ENCODE results near the gene CFAP141.

The CFAP141 gene

GRCh38 chr1:154186852-154187501 is 19.2 kb downstream of the CFAP141 start:
- H3K36me3 ChIP-seq (ENCODE audit: low read depth) = peaks cover 1% of the 10 kb centered on the region; the same call in 1 of the 2 replicates
- H3K27me3 ChIP-seq (ENCODE audit: insufficient read depth, poor library complexity, severe bottlenecking) = no peaks in the 10 kb centered on the region
- peaks cover 6% of the 10 kb centered on the region for H3K4me1 ChIP-seq (ENCODE audit: insufficient read depth, poor library complexity, severe bottlenecking)
- DNase-seq (ENCODE audit: low spot score) (no peak), ATAC-seq (ENCODE audit: low read depth) (no peak)
- H3K9me3 ChIP-seq (ENCODE audit: severe bottlenecking) = no peaks in the 10 kb centered on the region
- H3K4me3 ChIP-seq (ENCODE audit: severe bottlenecking) = no peak overlapping the region
- no peak for TF ChIP-seq CTCF (IDR thresholded peaks at IDR 0.05; ENCODE audit: poor library complexity, severe bottlenecking)
- no peak overlapping the region for H3K27ac ChIP-seq (ENCODE audit: poor library complexity, severe bottlenecking)

GRCh38 chr1:154186177-154186576 is 20.0 kb downstream of the CFAP141 start:
- Histone ChIP-seq H3K4me1 (ENCODE audit: insufficient read depth, poor library complexity, severe bottlenecking) (peaks cover 10% of the 10 kb centered on the region), H3K9me3 (ENCODE audit: severe bottlenecking) (no peaks in the 10 kb centered on the region), H3K36me3 (ENCODE audit: low read depth) (peaks cover 9% of the 10 kb centered on the region), H3K27me3 (ENCODE audit: insufficient read depth, poor library complexity, severe bottlenecking) (no peaks in the 10 kb centered on the region), H3K4me3 (ENCODE audit: severe bottlenecking) (no peak overlapping the region), H3K27ac (ENCODE audit: poor library complexity, severe bottlenecking) (no peak overlapping the region)
- no peak for ATAC-seq (ENCODE audit: low read depth)
- TF ChIP-seq CTCF (IDR thresholded peaks at IDR 0.05; ENCODE audit: poor library complexity, severe bottlenecking) = peak; percentile 68
- DNase-seq (ENCODE audit: low spot score) = no peak

GRCh38 chr1:154183046-154183915 is 22.9 kb downstream of the CFAP141 start:
- peak; percentile 95 for ATAC-seq (ENCODE audit: low read depth)
- Histone ChIP-seq H3K36me3 (ENCODE audit: low read depth) (peaks cover 38% of the 10 kb centered on the region), H3K4me1 (ENCODE audit: insufficient read depth, poor library complexity, severe bottlenecking) (peaks cover 29% of the 10 kb centered on the region), H3K4me3 (ENCODE audit: severe bottlenecking) (peak overlapping the region; percentile 73), H3K27me3 (ENCODE audit: insufficient read depth, poor library complexity, severe bottlenecking) (no peaks in the 10 kb centered on the region), H3K9me3 (ENCODE audit: severe bottlenecking) (no peaks in the 10 kb centered on the region), H3K27ac (ENCODE audit: poor library complexity, severe bottlenecking) (peak overlapping the region; percentile 92)
- DNase-seq (ENCODE audit: low spot score) = peak; percentile 99
- TF ChIP-seq CTCF (IDR thresholded peaks at IDR 0.05; ENCODE audit: poor library complexity, severe bottlenecking) = no peak

GRCh38 chr1:154182344-154183045 is 23.6 kb downstream of the CFAP141 start:
- peak; percentile 78 for DNase-seq (ENCODE audit: low spot score)
- peaks cover 32% of the 10 kb centered on the region for H3K4me1 ChIP-seq (ENCODE audit: insufficient read depth, poor library complexity, severe bottlenecking)

More at GRCh38 chr1:154182344-154183045, 23.6 kb downstream of the CFAP141 start:
- Histone ChIP-seq H3K36me3 (ENCODE audit: low read depth) (peaks cover 46% of the 10 kb centered on the region), H3K4me3 (ENCODE audit: severe bottlenecking) (peak overlapping the region; percentile 73), H3K9me3 (ENCODE audit: severe bottlenecking) (no peaks in the 10 kb centered on the region), H3K27me3 (ENCODE audit: insufficient read depth, poor library complexity, severe bottlenecking) (no peaks in the 10 kb centered on the region), H3K27ac (ENCODE audit: poor library complexity, severe bottlenecking) (peak overlapping the region; percentile 92)
- ATAC-seq (ENCODE audit: low read depth) = peak; percentile 52
- peak; percentile 10 for TF ChIP-seq CTCF (IDR thresholded peaks at IDR 0.05; ENCODE audit: poor library complexity, severe bottlenecking)

Measured in RWPE2 (cell line).